Measurements from ENCODE around the gene SIGLEC12.
"Not testable (repeated sequence)": the region's sequence is repeated elsewhere in the genome, so short reads cannot be mapped to it uniquely, and the experiment has no call there.

The SIGLEC12 gene

GRCh38 chr19:51521781-51522180, 20.2 kb upstream of the SIGLEC12 start:
- DNase-seq, result no peak

DNA sequence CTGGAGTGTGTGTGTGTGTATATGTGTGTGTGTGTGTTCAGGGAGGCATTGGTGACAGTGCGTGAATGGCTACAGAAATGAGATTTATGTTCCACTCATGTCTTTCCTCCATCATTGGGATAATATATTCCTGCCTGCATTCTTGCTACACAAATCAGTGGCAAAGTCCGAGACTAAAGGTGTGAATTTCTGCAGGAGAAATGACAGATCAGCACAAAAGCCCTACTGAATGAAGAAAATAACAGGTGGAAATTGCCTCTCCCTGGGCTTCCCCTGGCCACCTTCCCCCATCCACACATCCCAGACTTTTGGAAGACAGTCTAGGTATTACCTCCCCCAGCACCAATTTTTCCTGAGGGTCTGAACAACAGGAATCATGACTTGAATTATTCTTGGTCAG, 19.8 kb upstream of the SIGLEC12 start:
- DNase-seq, result no peak

GRCh38 chr19:51520728-51521127, 19.1 kb upstream of the SIGLEC12 start:
- no peak for DNase-seq

GRCh38 chr19:51514866-51515481, 13.4 kb upstream of the SIGLEC12 start:
- peak; percentile 27 for DNase-seq

DNA sequence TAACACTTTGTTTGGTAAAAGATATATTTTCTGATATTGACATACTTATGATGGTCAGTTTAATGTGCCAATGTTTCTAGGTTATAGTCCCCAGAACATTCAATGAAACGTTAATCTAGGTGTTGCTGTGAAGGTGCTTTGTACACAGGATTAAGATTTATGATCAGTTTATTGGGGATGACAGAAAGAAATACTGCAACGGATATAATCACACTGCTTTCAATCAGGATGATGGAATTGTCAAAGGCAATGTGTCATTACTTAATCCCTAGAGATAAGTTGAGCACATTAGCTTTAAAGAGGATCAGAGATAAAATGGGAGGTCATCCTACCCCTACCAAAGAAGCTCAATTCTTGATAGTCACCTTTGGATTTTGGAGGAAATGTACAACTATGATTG, 12.4 kb upstream of the SIGLEC12 start:
- no peak for DNase-seq

GRCh38 chr19:51511353-51511752, 9.8 kb upstream of the SIGLEC12 start:
- no peak for DNase-seq

- DNase-seq, result no peak
Observed at GRCh38 chr19:51509823-51510660, 8.4 kb upstream of the SIGLEC12 start.

GRCh38 chr19:51508059-51508733, 6.6 kb upstream of the SIGLEC12 start:
- DNase-seq, result no peak

DNA sequence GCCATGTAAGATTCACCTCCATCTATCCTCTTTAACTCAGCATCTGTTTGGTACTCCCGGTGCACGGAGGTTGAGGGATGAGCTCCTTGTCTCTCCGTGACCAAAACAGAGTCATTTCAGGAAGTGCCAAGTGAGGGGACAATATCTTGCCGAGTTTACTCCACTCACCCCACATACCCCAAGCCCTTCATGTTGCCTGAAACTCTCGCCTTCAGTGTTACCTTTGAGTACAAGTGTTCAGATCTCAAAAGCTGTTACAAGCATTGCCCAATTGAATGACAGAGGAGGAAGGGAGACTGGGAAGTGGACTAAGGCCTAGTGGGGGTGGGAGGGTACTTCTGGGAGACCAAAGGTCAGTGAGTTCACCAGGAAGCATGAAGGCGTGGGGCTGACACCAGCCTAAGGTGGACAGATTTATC, 6.0 kb upstream of the SIGLEC12 start:
- no peak for DNase-seq

- DNase-seq, result no peak
Observed at GRCh38 chr19:51507192-51507591, 5.6 kb upstream of the SIGLEC12 start.

DNA sequence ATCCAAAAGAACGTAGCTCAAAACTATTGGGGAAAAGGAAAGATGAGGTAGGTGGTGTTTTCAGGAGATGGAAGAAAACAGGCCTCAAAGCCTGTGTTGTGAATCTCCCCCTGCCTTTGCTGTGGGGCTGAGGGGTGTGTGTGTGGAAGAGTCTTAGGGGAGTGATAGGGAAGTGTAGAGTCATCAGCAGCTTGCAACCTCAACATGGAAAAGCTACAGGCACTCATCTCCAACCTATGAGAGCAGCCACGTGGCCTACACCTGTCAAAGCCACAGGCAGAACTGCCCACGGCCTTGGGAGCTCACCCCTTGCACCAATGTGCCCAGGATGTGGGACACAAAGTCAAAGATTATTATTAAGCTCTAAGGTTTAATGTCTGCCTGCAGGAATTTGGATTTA, 4.3 kb upstream of the SIGLEC12 start:
- DNase-seq, result no peak

GRCh38 chr19:51503896-51504295, 2.3 kb upstream of the SIGLEC12 start:
- no peak for DNase-seq

DNA sequence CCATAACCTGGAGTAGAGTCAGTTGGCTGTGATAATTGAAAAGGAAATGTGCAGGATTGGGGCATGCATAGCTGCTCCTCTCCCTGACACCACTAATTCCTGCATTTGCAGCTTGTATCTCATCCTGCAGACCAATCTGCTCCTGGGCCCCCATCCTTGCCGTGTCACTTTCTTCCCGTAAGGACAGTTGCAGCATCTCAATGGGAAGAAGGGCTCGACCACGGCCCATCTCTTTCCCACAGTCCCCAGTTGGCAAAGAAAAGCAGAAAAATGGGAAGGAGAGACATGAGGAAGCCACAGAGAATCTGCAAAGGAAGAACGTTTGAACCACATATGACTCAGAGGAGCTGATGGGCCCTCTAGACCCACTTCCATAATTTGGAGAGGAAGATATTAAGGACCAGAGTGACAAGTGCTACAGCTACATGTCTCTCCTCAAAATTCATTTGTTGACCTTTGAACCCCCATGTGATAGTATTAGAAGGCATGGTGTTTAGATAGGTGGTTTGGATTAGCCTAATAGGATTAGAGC, 1.8 kb upstream of the SIGLEC12 start:
- DNase-seq, result no peak

GRCh38 chr19:51500931-51501330, 669 bp downstream of the SIGLEC12 start:
- not testable (repeated sequence) for DNase-seq

DNA sequence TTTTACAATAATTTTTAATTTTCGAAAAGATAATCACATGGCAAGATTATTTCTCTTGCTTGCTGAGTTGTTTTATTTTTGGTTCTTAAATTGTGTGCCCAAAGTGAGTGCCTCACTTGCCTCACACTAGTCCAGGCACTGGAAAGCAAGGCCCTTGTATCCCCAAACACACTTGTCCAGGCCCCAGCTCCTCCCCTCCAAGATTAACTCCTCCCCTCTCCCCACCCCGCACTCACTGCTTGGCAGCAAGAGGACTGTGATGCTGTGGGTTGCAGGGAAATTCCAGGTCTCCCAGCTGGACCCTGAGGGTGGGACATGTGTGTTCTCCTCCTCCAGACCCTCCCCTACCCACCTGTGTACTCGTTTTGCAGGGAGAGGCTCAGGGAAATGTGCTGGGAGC, 3.9 kb downstream of the SIGLEC12 start:
- no peak for DNase-seq

DNA sequence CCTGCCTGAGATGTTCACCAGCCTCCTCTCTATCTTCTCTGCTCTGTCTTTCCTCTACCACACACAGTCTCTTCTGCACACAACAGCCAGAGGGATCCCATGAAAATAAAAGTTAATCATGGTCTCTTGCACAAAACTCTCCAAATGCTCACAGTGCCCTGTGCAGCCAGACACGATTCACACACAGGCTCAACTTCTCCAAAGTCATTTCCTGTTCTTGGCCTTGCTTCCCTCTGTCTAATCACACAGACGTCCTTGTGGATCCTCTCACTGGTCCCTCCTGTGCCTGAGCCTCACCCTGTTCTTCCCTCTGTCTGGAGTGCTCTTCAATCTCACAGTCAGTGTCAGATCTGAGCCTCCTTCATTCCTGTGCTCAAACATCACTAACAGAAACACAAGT, 7.8 kb downstream of the SIGLEC12 start:
- no peak for DNase-seq

DNA sequence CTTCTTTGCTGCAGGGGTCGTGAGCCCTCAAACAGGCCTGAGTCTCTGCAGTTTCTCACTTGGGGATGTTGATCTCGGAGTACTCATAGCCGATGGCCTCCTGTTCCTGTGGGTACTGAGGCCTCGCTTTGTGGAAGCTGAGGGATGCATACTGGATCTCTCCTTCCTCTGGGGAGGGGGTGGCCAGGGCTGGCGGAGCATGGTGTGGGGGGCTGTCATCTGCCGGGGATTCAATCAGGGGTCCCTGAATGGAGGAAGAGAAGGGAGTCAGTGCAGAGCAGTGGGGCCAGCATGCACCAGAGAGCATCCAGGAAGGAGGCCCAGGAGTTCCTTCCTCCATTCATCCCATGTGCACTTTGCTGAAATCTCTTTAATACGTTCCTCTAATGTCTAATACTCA, 10.0 kb downstream of the SIGLEC12 start:
- DNase-seq, result no peak

GRCh38 chr19:51490676-51491075, 10.9 kb downstream of the SIGLEC12 start:
- no peak for DNase-seq

- DNase-seq, result no peak
Observed at GRCh38 chr19:51489113-51489512, 12.5 kb downstream of the SIGLEC12 start.

- no peak for DNase-seq
Observed at GRCh38 chr19:51488491-51488890, 13.1 kb downstream of the SIGLEC12 start.

DNA sequence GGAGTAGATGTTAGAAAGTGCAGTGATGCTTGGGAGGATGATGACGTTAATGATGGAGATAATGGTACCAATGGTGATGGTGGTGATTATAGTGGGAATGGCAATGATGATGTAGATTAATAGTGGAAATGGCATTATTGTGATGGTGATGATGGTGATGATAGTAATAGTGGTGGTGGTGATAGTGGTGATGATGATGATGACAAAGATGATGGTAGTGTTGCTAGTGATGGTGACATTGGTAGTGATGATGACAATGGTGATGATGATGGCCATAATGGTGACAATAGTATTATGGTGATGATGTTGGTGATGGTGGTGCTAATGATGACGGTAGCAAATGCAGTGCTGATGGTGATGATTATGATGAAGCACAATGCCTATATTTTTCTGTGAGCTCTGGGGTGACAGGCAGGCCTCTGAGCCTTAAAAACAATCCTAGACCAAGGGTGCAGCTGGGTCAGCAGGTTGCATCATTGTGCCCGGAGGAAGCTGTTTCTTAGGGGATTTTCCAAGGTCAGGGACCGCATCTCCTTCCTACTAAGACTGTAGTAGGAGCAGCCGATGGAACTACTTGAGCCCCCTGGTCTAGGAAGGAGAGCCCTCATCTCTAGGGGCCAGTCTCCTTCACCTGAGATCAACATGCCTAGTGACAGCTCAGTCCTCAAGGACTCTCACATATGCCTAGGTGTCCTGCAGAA, 15.5 kb downstream of the SIGLEC12 start:
- DNase-seq, result no peak

DNA sequence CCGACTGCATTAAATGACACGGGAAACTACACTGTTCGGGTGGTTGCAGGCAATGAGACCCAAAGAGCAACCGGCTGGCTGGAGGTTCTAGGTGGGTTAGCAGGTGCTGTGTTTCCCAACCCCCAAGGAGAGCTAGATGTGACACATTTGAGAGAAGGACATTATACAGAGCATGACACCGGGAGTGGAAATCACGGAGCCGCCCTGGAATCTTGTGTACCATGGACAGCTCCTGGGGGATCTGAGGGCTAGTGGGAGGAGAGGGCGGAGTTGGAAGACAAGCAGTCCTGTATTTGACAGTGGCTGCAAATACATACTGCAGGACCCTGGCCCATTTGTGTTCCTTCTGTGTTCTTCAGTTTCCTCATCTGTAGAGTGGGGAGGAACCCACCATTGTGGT, 21.0 kb downstream of the SIGLEC12 start:
- DNase-seq, result no peak

Measured in fibroblast of skin of right quadriceps (primary cell).